BLaER1 (cell line): Measurements from ENCODE around the gene FRMD4A.
"Not testable (repeated sequence)": the region's sequence is repeated elsewhere in the genome, so short reads cannot be mapped to it uniquely, and the experiment has no call there.

Experiments
- H3K27ac ChIP-seq: shearing (Covaris generic); formaldehyde crosslinking; 2 replicates; pipeline ENCODE4 v1.8.1; 2022
- H3K27me3 ChIP-seq: shearing (Covaris generic); formaldehyde crosslinking; 2 replicates; pipeline ENCODE4 v1.8.1; 2022
- H3K36me3 ChIP-seq: shearing (Covaris generic); formaldehyde crosslinking; 2 replicates; pipeline ENCODE4 v1.8.1; 2022
- H3K4me1 ChIP-seq: shearing (Covaris generic); formaldehyde crosslinking; 2 replicates; pipeline ENCODE4 v1.8.1; 2022
- H3K4me2 ChIP-seq: shearing (Covaris generic); formaldehyde crosslinking; 2 replicates; pipeline ENCODE4 v1.8.1; 2022
- H3K4me3 ChIP-seq: shearing (Covaris generic); formaldehyde crosslinking; 2 replicates; pipeline ENCODE4 v1.8.1; 2022
- H3K9ac ChIP-seq: shearing (Covaris generic); formaldehyde crosslinking; 2 replicates; pipeline ENCODE4 v1.8.1; 2022
- H3K9me3 ChIP-seq: shearing (Covaris generic); formaldehyde crosslinking; 2 replicates; pipeline ENCODE4 v1.8.1; 2022
- H4K20me1 ChIP-seq: shearing (Covaris generic); formaldehyde crosslinking; 2 replicates; pipeline ENCODE4 v1.8.1; 2022
- Cebpa-rat ChIP-seq: shearing (Covaris generic); IDR thresholded peaks from 2 replicates; pipeline ENCODE4 v1.8.1; 2022

The FRMD4A gene

DNA sequence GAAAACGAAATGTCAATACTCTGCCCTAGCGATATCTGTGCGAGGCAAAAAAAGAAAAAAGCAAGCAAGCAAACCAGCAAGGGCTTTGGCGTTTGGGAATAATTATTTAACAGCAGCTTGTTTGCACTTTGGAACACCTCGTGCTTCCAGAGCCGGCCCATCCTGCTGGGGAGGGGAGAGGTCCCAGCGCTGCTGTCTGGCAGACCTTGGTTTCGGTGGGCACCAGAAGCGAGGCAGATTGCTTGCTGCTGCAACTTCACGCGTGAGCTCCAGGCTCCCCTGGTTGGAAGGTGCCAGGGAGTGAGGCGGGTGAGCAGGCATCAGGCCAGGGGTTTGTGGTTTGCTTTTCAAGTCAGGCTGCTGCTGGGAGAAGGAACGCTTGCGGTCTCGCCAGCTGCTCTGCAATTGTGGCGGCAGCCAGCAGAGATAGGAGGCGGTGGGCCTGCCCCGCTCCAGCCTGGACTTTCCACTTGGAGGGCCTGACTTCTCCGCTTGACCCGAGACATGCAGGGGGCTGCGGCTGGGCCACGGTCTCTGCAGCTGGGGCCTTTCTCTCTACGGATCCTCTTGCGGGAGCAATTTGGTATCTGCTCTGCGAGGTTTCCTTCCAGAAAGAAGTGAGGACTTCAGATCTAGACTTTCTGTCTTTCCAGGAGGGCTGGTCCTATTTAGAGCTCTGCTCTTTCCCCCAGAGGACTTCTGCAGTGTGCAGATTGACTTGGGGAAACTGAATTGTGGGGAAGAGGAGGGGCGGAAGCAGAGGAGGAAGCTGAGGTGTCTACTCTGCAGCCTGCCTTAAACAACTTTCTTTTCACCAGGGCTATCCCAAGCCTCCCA, 612.6 kb downstream of the FRMD4A start:
- peak overlapping the region; percentile 83 for H3K4me2 ChIP-seq
- no peaks in the 10 kb centered on the region for H3K36me3 ChIP-seq
- peak overlapping the region; percentile 71 for H3K9ac ChIP-seq
- H3K27ac ChIP-seq, result peak overlapping the region; percentile 79
- H3K27me3 ChIP-seq, result no peaks in the 10 kb centered on the region
- no peaks in the 10 kb centered on the region for H4K20me1 ChIP-seq
- H3K9me3 ChIP-seq, result no peaks in the 10 kb centered on the region
- H3K4me3 ChIP-seq, result peak overlapping the region; percentile 58
- H3K4me1 ChIP-seq, result peaks cover 51% of the 10 kb centered on the region
- TF ChIP-seq Cebpa-rat, result no peak

GRCh38 chr10:13717571-13717935, 613.2 kb downstream of the FRMD4A start:
- H3K4me2 ChIP-seq, result peak overlapping the region; percentile 83
- H4K20me1 ChIP-seq, result no peaks in the 10 kb centered on the region
- peaks cover 57% of the 10 kb centered on the region for H3K4me1 ChIP-seq
- H3K27ac ChIP-seq, result peak overlapping the region; percentile 79
- no peaks in the 10 kb centered on the region for H3K36me3 ChIP-seq
- peak overlapping the region; percentile 71 for H3K9ac ChIP-seq
- peak overlapping the region; percentile 58 for H3K4me3 ChIP-seq
- H3K27me3 ChIP-seq, result no peaks in the 10 kb centered on the region
- no peaks in the 10 kb centered on the region for H3K9me3 ChIP-seq
- TF ChIP-seq Cebpa-rat, result no peak

- H3K9ac ChIP-seq, result no peak overlapping the region
- H3K27ac ChIP-seq, result no peak overlapping the region
- no peaks in the 10 kb centered on the region for H4K20me1 ChIP-seq
- TF ChIP-seq Cebpa-rat, result no peak
- no peaks in the 10 kb centered on the region for H3K27me3 ChIP-seq
- peak overlapping the region; percentile 83; the same call in 1 of the 2 replicates for H3K4me2 ChIP-seq
- H3K36me3 ChIP-seq, result no peaks in the 10 kb centered on the region
- H3K4me3 ChIP-seq, result no peak overlapping the region
- peaks cover 58% of the 10 kb centered on the region for H3K4me1 ChIP-seq
- no peaks in the 10 kb centered on the region for H3K9me3 ChIP-seq
These were observed 614.3 kb downstream of the FRMD4A start for GRCh38 chr10:13716081-13717071.

- H3K27ac ChIP-seq, H3K9me3 ChIP-seq, H3K36me3 ChIP-seq, H3K9ac ChIP-seq, H3K27me3 ChIP-seq, H3K4me3 ChIP-seq, H3K4me2 ChIP-seq, H4K20me1 ChIP-seq: not testable (repeated sequence)
- peaks cover 52% of the 10 kb centered on the region for H3K4me1 ChIP-seq
These were observed 615.1 kb downstream of the FRMD4A start for GRCh38 chr10:13715596-13715995.

DNA sequence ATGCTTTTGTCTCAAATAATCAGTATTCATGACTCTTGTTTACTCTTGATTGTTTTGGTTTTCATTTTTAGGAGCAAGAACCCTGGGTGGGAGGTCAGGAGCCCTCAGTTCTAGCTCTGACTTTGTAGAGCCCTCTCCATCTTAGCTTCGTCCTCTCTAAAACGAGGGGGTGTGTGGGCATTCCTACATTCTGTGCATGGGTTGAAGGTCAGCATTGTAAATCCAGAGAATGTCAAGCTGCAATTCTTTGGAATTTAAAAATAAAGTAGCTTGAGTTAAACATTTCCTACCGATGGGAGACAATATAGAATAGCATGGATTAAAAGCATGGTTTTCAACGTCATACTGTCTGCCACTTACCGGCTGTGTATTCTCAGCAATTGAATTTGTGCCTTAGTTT, 615.6 kb downstream of the FRMD4A start:
- Histone ChIP-seq H3K27ac (no peak overlapping the region), H3K36me3 (no peaks in the 10 kb centered on the region), H3K4me3 (no peak overlapping the region), H3K9me3 (no peaks in the 10 kb centered on the region), H3K4me1 (peaks cover 50% of the 10 kb centered on the region), H3K4me2 (no peak overlapping the region), H4K20me1 (no peaks in the 10 kb centered on the region), H3K27me3 (no peaks in the 10 kb centered on the region), H3K9ac (no peak overlapping the region)
- TF ChIP-seq Cebpa-rat, result no peak

DNA sequence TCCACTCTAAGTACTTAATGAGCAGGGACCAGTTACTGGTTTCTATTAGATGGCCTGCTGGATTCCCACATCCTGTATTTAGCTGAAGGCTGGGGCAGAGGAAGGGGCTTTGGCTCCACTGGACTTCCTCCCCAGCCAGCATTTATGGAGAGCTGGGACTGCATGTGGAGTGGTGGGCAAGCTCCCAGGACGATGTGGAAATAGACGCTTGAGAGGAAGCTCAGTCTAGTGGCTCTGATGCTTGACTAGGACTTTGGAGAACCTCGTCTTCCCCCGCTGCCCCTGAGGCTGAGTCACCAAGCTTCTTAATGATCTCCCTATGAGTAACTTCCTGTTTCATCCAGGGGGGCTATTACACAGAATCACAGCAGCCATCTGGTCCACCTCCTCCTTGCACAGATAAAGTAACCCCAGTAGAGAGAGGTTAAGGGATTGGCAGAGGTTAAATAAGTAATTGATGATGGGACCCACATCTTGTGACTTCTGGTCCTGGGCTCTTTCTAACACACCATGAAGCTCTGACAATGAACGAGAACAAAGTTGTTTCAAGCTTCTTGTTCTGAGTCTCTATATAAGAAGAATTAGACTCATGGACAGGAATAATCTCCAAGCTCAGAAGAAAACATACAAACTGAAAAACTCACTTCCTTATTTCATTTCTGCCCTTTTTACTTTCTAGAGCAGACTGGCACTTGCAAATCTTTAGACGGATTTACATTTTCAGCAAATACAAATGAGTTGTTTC, 617.7 kb downstream of the FRMD4A start:
- no peak for TF ChIP-seq Cebpa-rat
- H3K4me1 ChIP-seq, result peaks cover 42% of the 10 kb centered on the region
- H3K27me3 ChIP-seq, result no peaks in the 10 kb centered on the region
- H3K27ac ChIP-seq, result peak overlapping the region; percentile 61
- H3K4me2 ChIP-seq, result peak overlapping the region; percentile 64
- no peaks in the 10 kb centered on the region for H3K36me3 ChIP-seq
- H3K9ac ChIP-seq, result no peak overlapping the region
- no peak overlapping the region for H3K4me3 ChIP-seq
- H3K9me3 ChIP-seq, result no peaks in the 10 kb centered on the region
- no peaks in the 10 kb centered on the region for H4K20me1 ChIP-seq

GRCh38 chr10:13712476-13712836, 618.3 kb downstream of the FRMD4A start:
- peaks cover 42% of the 10 kb centered on the region for H3K4me1 ChIP-seq
- H3K4me2 ChIP-seq, result peak overlapping the region; percentile 64
- H3K27me3 ChIP-seq, result no peaks in the 10 kb centered on the region
- no peak overlapping the region for H3K9ac ChIP-seq
- no peaks in the 10 kb centered on the region for H3K36me3 ChIP-seq
- no peaks in the 10 kb centered on the region for H4K20me1 ChIP-seq
- no peak for TF ChIP-seq Cebpa-rat
- no peaks in the 10 kb centered on the region for H3K9me3 ChIP-seq
- no peak overlapping the region for H3K4me3 ChIP-seq
- H3K27ac ChIP-seq, result peak overlapping the region; percentile 61

DNA sequence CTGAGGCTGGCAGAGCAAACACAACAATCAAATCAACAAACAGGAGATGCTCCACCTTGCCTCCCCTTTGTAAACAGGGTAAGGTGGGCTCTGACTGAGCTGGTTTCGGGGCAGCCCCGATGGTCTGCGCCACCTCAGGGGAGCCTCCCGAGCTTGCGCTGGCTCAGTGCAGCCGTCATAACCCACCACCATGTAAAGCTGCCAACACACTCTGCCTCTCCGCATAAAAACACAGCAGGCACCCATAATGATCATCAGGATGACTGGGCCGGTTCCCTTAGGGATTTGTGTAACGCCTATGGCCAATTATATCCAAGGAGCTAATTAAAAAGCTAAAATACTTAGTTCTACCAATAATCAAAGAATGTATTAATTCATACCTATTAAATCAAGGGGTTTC, 619.4 kb downstream of the FRMD4A start:
- TF ChIP-seq Cebpa-rat, result no peak
- Histone ChIP-seq H3K9ac (no peak overlapping the region), H3K4me2 (no peak overlapping the region), H3K9me3 (no peaks in the 10 kb centered on the region), H3K4me1 (peaks cover 45% of the 10 kb centered on the region), H4K20me1 (no peaks in the 10 kb centered on the region), H3K4me3 (no peak overlapping the region), H3K27me3 (no peaks in the 10 kb centered on the region), H3K36me3 (no peaks in the 10 kb centered on the region), H3K27ac (no peak overlapping the region)

GRCh38 chr10:13709931-13710650, 620.6 kb downstream of the FRMD4A start:
- no peaks in the 10 kb centered on the region for H3K27me3 ChIP-seq
- no peaks in the 10 kb centered on the region for H4K20me1 ChIP-seq
- TF ChIP-seq Cebpa-rat, result no peak
- H3K36me3 ChIP-seq, result no peaks in the 10 kb centered on the region
- H3K9me3 ChIP-seq, result no peaks in the 10 kb centered on the region
- no peak overlapping the region for H3K4me3 ChIP-seq
- H3K27ac ChIP-seq, result no peak overlapping the region
- no peak overlapping the region for H3K4me2 ChIP-seq
- H3K4me1 ChIP-seq, result peaks cover 57% of the 10 kb centered on the region
- H3K9ac ChIP-seq, result no peak overlapping the region
